HS-5 (cell line): Measurements from ENCODE around the gene TOMM40.
A peak's percentile ranks its signal among the peaks of the same experiment; 100 is the strongest.
"Not testable (repeated sequence)": the region's sequence is repeated elsewhere in the genome, so short reads cannot be mapped to it uniquely, and the experiment has no call there.

Experiments
- DNase-seq: peaks from one replicate; pipeline ENCODE4 v3.0.0-alpha.2; 2012; ENCODE audit warnings: low read depth

TOMM40 gene

DNA sequence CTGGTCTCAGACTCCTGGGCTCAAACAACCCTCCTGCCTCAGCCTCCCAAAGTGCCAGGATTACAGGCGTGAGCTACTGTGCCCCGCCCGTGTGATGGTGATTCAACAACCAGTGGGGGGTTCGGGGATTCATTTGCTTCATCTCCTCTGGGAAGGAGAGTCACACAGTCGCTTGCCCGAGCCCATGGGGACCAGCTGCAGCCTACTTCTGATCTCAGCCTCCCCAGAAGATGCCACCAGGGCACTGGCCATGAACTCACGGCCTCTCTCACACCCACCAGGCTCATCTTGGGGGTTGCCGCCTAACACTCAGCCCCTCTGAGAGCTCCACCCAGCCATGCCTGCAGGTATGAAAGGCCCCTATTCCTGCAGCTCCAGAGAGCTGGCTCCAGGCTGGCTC, 6.8 kb downstream of the TOMM40 start:
- DNase-seq = no peak

- no peak for DNase-seq
These were observed 9.5 kb downstream of the TOMM40 start for GRCh38 chr19:44900328-44901244.

DNA sequence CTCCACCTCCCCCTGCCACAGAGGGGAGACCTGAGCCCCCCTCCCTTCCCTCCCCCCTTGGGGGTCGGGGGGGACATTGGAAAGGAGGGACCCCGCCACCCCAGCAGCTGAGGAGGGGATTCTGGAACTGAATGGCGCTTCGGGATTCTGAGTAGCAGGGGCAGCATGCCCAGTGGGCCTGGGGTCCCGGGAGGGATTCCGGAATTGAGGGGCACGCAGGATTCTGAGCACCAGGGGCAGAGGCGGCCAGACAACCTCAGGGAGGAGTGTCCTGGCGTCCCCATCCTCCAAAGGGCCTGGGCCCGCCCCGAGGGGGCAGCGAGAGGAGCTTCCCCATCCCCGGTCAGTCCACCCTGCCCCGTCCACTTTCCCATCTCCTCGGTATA, 12.2 kb downstream of the TOMM40 start:
- DNase-seq = no peak

DNA sequence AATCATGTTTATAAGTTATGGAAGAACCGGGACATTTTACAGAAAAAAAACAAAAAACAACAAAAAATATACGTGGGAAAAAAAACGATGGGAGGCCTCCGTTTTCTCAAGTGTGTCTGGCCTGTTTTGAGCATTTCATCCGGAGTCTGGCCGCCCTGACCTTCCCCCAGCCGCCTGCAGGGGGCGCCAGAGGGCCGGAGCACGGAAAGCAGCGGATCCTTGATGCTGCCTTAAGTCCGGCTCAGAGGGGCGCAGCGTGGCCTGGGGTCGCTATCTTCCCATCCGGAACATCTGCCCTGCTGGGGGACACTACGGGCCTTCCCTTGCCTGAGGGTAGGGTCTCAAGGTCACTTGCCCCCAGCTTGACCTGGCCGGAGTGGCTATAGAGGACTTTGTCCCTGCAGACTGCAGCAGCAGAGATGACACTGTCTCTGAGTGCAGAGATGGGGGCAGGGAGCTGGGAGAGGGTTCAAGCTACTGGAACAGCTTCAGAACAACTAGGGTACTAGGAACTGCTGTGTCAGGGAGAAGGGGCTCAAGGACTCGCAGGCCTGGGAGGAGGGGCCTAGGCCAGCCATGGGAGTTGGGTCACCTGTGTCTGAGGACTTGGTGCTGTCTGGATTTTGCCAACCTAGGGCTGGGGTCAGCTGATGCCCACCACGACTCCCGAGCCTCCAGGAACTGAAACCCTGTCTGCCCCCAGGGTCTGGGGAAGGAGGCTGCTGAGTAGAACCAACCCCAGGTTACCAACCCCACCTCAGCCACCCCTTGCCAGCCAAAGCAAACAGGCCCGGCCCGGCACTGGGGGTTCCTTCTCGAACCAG, 12.8 kb downstream of the TOMM40 start:
- DNase-seq = no peak

- no peak for DNase-seq
These were observed 13.5 kb downstream of the TOMM40 start for GRCh38 chr19:44904426-44904994.

DNA sequence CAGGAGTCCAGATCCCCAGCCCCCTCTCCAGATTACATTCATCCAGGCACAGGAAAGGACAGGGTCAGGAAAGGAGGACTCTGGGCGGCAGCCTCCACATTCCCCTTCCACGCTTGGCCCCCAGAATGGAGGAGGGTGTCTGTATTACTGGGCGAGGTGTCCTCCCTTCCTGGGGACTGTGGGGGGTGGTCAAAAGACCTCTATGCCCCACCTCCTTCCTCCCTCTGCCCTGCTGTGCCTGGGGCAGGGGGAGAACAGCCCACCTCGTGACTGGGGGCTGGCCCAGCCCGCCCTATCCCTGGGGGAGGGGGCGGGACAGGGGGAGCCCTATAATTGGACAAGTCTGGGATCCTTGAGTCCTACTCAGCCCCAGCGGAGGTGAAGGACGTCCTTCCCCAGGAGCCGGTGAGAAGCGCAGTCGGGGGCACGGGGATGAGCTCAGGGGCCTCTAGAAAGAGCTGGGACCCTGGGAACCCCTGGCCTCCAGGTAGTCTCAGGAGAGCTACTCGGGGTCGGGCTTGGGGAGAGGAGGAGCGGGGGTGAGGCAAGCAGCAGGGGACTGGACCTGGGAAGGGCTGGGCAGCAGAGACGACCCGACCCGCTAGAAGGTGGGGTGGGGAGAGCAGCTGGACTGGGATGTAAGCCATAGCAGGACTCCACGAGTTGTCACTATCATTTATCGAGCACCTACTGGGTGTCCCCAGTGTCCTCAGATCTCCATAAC, 14.5 kb downstream of the TOMM40 start, which contains the start of gene APOE:
Gene APOE (plus strand): TSS at position 360 of the 724 bp plus-strand sequence. CDS start 829 bp downstream, outside the sequence.
- no peak for DNase-seq

DNA sequence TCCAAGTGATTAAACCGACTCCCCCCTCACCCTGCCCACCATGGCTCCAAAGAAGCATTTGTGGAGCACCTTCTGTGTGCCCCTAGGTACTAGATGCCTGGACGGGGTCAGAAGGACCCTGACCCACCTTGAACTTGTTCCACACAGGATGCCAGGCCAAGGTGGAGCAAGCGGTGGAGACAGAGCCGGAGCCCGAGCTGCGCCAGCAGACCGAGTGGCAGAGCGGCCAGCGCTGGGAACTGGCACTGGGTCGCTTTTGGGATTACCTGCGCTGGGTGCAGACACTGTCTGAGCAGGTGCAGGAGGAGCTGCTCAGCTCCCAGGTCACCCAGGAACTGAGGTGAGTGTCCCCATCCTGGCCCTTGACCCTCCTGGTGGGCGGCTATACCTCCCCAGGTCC, 16.6 kb downstream of the TOMM40 start:
- DNase-seq = no peak

GRCh38 chr19:44908074-44908835, 17.2 kb downstream of the TOMM40 start:
- DNase-seq = no peak

DNA sequence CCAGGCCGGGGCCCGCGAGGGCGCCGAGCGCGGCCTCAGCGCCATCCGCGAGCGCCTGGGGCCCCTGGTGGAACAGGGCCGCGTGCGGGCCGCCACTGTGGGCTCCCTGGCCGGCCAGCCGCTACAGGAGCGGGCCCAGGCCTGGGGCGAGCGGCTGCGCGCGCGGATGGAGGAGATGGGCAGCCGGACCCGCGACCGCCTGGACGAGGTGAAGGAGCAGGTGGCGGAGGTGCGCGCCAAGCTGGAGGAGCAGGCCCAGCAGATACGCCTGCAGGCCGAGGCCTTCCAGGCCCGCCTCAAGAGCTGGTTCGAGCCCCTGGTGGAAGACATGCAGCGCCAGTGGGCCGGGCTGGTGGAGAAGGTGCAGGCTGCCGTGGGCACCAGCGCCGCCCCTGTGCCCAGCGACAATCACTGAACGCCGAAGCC, 17.8 kb downstream of the TOMM40 start:
- DNase-seq = no peak

DNA sequence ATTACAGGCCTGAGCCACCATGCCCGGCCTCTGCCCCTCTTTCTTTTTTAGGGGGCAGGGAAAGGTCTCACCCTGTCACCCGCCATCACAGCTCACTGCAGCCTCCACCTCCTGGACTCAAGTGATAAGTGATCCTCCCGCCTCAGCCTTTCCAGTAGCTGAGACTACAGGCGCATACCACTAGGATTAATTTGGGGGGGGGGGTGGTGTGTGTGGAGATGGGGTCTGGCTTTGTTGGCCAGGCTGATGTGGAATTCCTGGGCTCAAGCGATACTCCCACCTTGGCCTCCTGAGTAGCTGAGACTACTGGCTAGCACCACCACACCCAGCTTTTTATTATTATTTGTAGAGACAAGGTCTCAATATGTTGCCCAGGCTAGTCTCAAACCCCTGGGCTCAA, 18.7 kb downstream of the TOMM40 start:
- DNase-seq = no peak

GRCh38 chr19:44911896-44912295, 20.8 kb downstream of the TOMM40 start:
- DNase-seq = not testable (repeated sequence)

DNA sequence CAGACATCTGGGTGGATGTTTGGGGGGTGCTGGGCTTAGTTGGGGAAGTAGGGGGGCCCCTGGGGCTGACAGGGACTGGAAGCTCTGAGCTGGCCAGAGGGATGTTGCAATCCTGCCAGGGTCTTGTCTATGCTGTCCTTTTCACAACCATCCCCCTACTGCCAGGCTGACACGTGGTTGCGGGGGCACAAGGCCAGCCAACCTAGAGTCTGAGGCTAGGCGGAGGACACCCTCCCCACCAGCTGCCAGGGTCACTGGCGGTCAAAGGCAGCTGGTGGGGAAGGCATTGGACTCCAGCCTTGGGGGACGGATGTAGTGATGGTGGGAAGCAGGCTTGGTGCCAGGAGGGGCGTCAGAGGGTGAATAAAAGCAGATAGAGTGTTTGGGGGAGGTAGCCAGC, 21.8 kb downstream of the TOMM40 start:
- no peak for DNase-seq

DNA sequence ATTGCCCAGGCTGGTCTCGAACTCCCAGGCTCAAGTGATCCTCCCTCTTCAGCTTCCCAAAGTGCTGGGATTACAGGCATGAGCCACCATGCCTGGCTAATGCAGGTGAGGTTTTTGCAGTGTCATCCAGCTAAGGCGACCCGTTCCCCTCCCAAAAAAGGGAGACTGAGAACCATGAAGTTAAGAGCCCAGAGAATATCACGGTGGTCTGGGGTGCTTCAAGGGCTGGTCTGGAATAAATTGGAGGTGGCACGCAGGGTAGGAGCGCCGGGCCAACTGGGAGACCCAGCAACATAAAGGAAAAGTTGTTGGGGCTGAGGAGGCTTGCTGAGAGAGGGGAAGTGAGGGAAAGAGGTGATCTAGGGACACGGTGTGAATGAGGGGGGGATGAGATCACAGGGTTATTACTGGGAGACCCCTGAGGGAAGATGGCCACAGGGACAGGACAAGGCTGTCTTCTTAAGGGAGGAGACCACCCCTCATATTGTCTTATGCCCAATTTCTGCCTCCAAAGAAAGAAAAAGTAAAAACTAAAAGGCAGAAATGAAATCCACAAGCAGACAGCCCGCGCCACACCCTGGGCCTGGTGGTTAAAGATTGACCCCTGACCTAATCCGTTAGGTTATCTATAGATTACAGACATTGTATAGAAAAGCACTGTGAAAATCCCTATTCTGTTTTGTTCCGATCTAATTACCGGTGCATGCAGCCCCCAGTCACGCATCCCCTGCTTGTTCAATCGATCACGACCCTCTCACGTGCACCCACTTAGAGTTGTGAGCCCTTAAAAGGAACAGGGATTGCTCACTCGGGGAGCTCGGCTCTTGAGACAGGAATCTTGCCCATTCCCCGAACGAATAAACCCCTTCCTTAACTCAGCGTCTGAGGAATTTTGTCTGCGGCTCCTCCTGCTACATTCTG, 22.7 kb downstream of the TOMM40 start:
- DNase-seq = not testable (repeated sequence)

GRCh38 chr19:44914433-44915206, 23.6 kb downstream of the TOMM40 start, which contains the start of gene APOC1:
TSS of gene APOC1 (plus strand) at chr19:44914608. CDS start at chr19:44914892, 284 bp downstream.
- peak; percentile 52 for DNase-seq

DNA sequence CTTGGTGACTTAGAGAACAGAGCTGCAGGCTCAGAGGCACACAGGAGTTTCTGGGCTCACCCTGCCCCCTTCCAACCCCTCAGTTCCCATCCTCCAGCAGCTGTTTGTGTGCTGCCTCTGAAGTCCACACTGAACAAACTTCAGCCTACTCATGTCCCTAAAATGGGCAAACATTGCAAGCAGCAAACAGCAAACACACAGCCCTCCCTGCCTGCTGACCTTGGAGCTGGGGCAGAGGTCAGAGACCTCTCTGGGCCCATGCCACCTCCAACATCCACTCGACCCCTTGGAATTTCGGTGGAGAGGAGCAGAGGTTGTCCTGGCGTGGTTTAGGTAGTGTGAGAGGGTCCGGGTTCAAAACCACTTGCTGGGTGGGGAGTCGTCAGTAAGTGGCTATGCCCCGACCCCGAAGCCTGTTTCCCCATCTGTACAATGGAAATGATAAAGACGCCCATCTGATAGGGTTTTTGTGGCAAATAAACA, 33.2 kb downstream of the TOMM40 start:
- DNase-seq = no peak

- no peak for DNase-seq
These were observed 34.2 kb downstream of the TOMM40 start for GRCh38 chr19:44925114-44925891.

DNA sequence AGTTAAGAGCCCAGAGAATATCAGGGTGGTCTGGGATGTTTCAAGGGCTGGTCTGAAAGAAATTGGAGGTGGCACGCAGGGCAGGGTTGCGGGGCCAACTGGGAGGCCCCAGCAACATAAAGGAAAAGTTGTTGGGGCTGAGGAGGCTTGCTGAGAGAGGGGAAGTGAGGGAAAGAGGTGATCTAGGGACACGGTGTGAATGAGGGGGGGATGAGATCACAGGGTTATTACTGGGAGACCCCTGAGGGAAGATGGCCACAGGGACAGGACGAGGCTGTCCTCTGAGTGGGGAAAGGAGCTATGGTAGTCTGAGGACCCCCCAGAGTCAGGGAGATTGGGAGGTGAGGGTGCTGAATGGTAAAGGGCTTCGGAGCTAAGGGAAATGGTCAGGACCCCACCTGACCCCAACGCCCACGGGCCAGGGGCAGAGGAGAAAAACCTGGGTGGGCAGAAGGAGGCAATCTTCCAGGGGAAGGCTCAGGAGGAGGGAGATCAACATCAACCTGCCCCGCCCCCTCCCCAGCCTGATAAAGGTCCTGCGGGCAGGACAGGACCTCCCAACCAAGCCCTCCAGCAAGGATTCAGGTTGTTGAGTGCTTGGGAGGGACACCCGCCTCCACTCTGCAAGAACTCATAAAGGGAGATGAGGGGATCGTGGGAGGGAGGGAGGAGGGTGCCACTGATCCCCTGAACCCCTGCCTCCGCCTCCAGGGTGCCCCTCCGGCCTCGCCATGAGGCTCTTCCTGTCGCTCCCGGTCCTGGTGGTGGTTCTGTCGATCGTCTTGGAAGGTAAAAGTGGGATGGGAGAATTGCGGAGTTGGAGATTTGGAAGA, 35.4 kb downstream of the TOMM40 start:
- DNase-seq = not testable (repeated sequence)
